HG03045 (cell line): ENCODE results near the gene CYP46A1.

Source experiments
- ATAC-seq: cut with Tn5 transposase; IDR thresholded peaks from one replicate; pipeline ENCODE4 v1.9.1; 2021; ENCODE audit warnings: mild to moderate bottlenecking, moderate library complexity; ENCODE audit not compliant: unreplicated experiment

The CYP46A1 gene

GRCh38 chr14:99672506-99673304, 11.4 kb upstream of the CYP46A1 start:
- ATAC-seq = no peak

GRCh38 chr14:99673305-99674063, 10.6 kb upstream of the CYP46A1 start:
- no peak for ATAC-seq

GRCh38 chr14:99674064-99674650, 9.9 kb upstream of the CYP46A1 start:
- no peak for ATAC-seq

- ATAC-seq = no peak
Measured at GRCh38 chr14:99674776-99675381, 9.2 kb upstream of the CYP46A1 start.

- ATAC-seq = no peak
Measured at GRCh38 chr14:99675382-99675835, 8.7 kb upstream of the CYP46A1 start.

GRCh38 chr14:99675951-99676350, 8.1 kb upstream of the CYP46A1 start:
- no peak for ATAC-seq

- no peak for ATAC-seq
Measured at GRCh38 chr14:99676657-99677056, 7.4 kb upstream of the CYP46A1 start.

- no peak for ATAC-seq
Measured at GRCh38 chr14:99677231-99678140, 6.6 kb upstream of the CYP46A1 start.

GRCh38 chr14:99678198-99678597, 5.9 kb upstream of the CYP46A1 start:
- no peak for ATAC-seq

GRCh38 chr14:99679111-99679510, 5.0 kb upstream of the CYP46A1 start:
- no peak for ATAC-seq

- no peak for ATAC-seq
Measured at GRCh38 chr14:99679543-99679942, 4.6 kb upstream of the CYP46A1 start.

- ATAC-seq = no peak
Measured at GRCh38 chr14:99679996-99680395, 4.1 kb upstream of the CYP46A1 start.

- ATAC-seq = no peak
Measured at GRCh38 chr14:99681101-99681831, 2.8 kb upstream of the CYP46A1 start.

- no peak for ATAC-seq
Measured at GRCh38 chr14:99681832-99682148, 2.3 kb upstream of the CYP46A1 start.

- peak; percentile 29 for ATAC-seq
Measured at GRCh38 chr14:99682809-99683618, 1.1 kb upstream of the CYP46A1 start.

- peak; percentile 20 for ATAC-seq
Measured at GRCh38 chr14:99684410-99684934, 374 bp downstream of the CYP46A1 start.

GRCh38 chr14:99685151-99685591, 1.1 kb downstream of the CYP46A1 start:
- no peak for ATAC-seq

- ATAC-seq = no peak
Measured at GRCh38 chr14:99685596-99685995, 1.5 kb downstream of the CYP46A1 start.
